HEK293T (cell line): ENCODE measurements around the gene TP53I11.

Source experiments
- ARNT ChIP-seq: fragments of 450-650 bp; IDR thresholded peaks from 2 replicates; pipeline ENCODE4 v1.6.1; 2017; ENCODE audit warnings: mild to moderate bottlenecking
- BHLHE40 ChIP-seq: fragments of 450-650 bp; IDR thresholded peaks from 2 replicates; pipeline ENCODE4 v1.6.1; 2016; ENCODE audit warnings: mild to moderate bottlenecking, moderate library complexity, borderline replicate concordance
- FOXA1 ChIP-seq: fragments of 450-650 bp; IDR thresholded peaks from 2 replicates; pipeline ENCODE4 v1.6.1; 2016; ENCODE audit warnings: mild to moderate bottlenecking
- FOXK2 ChIP-seq: fragments of 450-650 bp; IDR thresholded peaks from 2 replicates; pipeline ENCODE4 v1.6.1; 2016; ENCODE audit warnings: mild to moderate bottlenecking
- FOXM1 ChIP-seq: fragments of 450-650 bp; IDR thresholded peaks from 2 replicates; pipeline ENCODE4 v1.6.1; 2017; ENCODE audit warnings: mild to moderate bottlenecking, borderline replicate concordance
- L3MBTL2 ChIP-seq: fragments of 450-650 bp; conservative IDR thresholded peaks from 2 replicates; pipeline ENCODE4 v1.6.1; 2016; ENCODE audit warnings: mild to moderate bottlenecking
- NFRKB ChIP-seq: fragments of 450-650 bp; IDR thresholded peaks from 2 replicates; pipeline ENCODE4 v1.6.1; 2016; ENCODE audit warnings: mild to moderate bottlenecking, moderate library complexity
- SP1 ChIP-seq: fragments of 450-650 bp; IDR thresholded peaks from 2 replicates; pipeline ENCODE4 v1.6.1; 2017
- SUZ12 ChIP-seq: fragments of 450-650 bp; IDR thresholded peaks from 2 replicates; pipeline ENCODE4 v1.6.1; 2016; ENCODE audit warnings: mild to moderate bottlenecking
- TARDBP ChIP-seq: fragments of 450-650 bp; IDR thresholded peaks from 2 replicates; pipeline ENCODE4 v1.6.1; 2016
- TF ChIP-seq, protein P1 (sequence below): fragments of 450-650 bp; IDR thresholded peaks from 2 replicates; pipeline ENCODE4 v1.6.1; 2016

DNA sequence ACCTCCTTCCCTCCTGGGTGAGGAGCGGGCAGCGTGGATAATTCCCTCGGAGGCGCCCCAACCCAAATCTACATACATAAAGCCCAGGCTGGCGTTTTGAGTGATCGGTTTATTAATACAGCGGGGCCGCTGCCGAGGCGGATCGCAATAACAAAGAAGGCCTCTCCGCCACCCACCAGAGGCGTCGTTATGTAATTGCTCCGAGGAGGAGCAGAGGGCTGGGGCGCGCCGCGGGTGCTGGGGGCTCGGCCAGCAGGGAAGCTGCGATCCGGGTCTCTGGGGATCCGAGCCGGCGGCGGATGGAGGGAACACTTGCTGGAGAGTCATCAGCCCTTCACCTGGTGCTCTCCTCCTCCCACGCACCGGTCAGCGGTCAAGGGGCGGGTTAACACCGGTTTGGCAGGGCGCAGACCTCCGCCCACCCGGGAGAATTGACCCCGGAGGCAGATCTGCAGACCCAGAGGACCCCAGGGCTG, 6.4 kb upstream of the TP53I11 start:
- no peak for TF ChIP-seq FOXM1
- no peak for TF ChIP-seq SP1
- no peak for TF ChIP-seq FOXK2
- TF ChIP-seq, protein P1, sequence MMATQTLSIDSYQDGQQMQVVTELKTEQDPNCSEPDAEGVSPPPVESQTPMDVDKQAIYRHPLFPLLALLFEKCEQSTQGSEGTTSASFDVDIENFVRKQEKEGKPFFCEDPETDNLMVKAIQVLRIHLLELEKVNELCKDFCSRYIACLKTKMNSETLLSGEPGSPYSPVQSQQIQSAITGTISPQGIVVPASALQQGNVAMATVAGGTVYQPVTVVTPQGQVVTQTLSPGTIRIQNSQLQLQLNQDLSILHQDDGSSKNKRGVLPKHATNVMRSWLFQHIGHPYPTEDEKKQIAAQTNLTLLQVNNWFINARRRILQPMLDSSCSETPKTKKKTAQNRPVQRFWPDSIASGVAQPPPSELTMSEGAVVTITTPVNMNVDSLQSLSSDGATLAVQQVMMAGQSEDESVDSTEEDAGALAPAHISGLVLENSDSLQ, result peak; percentile 54; the same call in 1 of the 2 replicates
- TF ChIP-seq TARDBP, result no peak
- TF ChIP-seq NFRKB, result no peak
- TF ChIP-seq SUZ12, result no peak
- TF ChIP-seq FOXA1, result no peak
- TF ChIP-seq ARNT, result no peak
- no peak for TF ChIP-seq BHLHE40
- no peak for TF ChIP-seq L3MBTL2
